A673 (cell line): ENCODE results near the gene MVB12B.

Experiments
- EZH2 ChIP-seq: fragments of 200-600 bp; sonication (generic); IDR thresholded peaks from 2 replicates; pipeline ENCODE4 v1.6.1; 2017; ENCODE audit warnings: borderline replicate concordance, low read depth, mild to moderate bottlenecking, mixed read lengths, antibody characterized with exemption, low read length; ENCODE audit not compliant: poor library complexity, severe bottlenecking
- TF ChIP-seq, protein P1 (sequence below): fragments of 300-800, 200-600 bp; sonication (generic); conservative IDR thresholded peaks from 2 replicates; pipeline ENCODE4 v1.5.1; 2017; ENCODE audit warnings: low read depth, mild to moderate bottlenecking, antibody characterized with exemption, low read length, moderate library complexity, mixed read lengths

DNA sequence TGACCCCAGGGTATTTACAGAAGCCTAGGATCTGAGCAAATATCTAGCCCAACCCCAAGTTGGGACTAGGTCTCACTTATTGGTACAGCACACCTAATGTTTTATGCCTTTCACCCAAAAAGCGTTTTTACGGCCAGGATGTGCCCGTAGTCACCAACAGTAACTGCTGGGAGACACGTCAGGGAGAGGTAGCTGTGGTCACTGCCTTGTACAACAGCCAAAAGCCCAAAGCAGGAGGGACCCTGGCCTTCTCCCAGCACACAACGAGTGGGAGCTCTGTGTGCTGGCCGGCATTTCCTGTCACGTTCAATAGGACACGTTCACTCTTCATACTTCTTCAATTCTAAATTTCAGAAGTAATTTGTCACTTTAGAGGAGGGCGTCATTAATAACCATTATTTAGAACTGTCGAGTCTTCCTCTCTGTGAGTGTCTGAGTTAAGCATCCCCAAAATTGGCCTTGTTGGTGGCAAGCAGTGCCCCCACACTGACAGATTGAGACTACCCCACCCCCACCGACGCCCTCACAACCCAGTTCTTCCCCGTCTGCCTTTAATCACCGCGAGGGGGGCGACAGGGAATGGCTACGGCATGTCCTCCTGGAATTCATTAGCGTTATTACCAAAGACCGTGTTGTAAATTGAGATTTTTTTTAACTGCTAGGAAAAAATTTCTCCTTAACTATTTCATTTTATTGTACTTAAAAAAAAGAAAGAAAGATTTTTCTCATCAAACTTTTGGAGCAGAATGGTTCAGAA lies 80.7 kb downstream of the MVB12B start:
- TF ChIP-seq, protein P1, sequence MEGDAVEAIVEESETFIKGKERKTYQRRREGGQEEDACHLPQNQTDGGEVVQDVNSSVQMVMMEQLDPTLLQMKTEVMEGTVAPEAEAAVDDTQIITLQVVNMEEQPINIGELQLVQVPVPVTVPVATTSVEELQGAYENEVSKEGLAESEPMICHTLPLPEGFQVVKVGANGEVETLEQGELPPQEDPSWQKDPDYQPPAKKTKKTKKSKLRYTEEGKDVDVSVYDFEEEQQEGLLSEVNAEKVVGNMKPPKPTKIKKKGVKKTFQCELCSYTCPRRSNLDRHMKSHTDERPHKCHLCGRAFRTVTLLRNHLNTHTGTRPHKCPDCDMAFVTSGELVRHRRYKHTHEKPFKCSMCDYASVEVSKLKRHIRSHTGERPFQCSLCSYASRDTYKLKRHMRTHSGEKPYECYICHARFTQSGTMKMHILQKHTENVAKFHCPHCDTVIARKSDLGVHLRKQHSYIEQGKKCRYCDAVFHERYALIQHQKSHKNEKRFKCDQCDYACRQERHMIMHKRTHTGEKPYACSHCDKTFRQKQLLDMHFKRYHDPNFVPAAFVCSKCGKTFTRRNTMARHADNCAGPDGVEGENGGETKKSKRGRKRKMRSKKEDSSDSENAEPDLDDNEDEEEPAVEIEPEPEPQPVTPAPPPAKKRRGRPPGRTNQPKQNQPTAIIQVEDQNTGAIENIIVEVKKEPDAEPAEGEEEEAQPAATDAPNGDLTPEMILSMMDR, result no peak
- no peak for TF ChIP-seq EZH2
